GM21360 (cell line): ENCODE results near the gene RPTOR.
A peak's percentile ranks its signal among the peaks of the same experiment; 100 is the strongest.

Experiments
- ATAC-seq: cut with Tn5 transposase; IDR thresholded peaks from one replicate; pipeline ENCODE4 v1.9.1; 2021; ENCODE audit warnings: mild to moderate bottlenecking, moderate library complexity; ENCODE audit not compliant: unreplicated experiment

Gene RPTOR

DNA sequence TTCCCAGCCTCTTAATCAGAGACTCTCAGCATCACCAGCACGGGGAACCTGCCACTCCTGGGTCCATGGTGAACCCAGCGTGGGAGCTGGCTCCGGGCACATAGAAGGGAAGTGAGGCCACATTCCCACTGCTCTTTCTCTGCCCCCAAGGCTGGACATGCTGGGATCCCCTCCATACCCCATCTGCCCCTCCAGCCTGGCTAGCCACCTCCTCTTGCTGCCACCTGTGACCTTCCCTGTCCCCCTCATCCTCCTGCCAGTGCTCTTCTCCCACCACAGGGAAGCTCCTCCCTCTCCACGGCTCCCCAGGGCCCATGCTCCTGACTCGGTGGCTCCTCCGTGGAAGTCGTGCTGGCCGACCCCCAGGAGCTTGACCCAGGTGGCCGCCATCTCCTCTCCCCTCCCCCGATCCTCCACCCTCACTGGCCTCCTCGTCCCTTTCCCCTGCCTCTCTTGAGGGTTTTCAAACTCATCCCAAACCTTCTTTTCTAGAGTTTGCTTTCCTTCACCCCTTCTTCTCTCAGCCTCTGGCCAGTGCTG is 307.9 kb downstream of the RPTOR start:
- ATAC-seq: no peak

- ATAC-seq: no peak
Measured at GRCh38 chr17:80853076-80853475, 308.4 kb downstream of the RPTOR start.

DNA sequence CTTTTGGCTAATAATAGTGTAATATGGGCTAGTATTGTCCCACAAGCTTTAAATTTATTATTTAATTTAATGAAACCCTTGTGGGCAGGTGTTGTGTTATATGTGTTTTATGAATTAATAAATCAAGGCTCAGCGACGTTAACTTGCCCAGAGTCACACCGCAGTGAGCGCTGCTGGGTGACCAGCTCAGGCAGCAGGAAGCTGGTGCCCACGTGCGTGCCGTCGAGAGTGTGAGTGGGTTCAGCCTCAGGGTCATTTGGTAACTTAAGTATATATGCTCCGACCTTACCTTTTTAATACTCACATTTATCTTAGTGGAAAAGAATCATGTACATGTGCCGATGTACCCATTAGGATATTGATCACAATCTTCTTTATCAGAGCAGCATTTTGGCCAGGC is 309.6 kb downstream of the RPTOR start:
- ATAC-seq: no peak

GRCh38 chr17:80855196-80855947 is 310.7 kb downstream of the RPTOR start:
- no peak for ATAC-seq

- peak; percentile 85 for ATAC-seq
Measured at GRCh38 chr17:80855948-80856862, 311.6 kb downstream of the RPTOR start.

- no peak for ATAC-seq
Measured at GRCh38 chr17:80856863-80857755, 312.5 kb downstream of the RPTOR start.

- ATAC-seq: no peak
Measured at GRCh38 chr17:80857756-80858171, 313.1 kb downstream of the RPTOR start.

DNA sequence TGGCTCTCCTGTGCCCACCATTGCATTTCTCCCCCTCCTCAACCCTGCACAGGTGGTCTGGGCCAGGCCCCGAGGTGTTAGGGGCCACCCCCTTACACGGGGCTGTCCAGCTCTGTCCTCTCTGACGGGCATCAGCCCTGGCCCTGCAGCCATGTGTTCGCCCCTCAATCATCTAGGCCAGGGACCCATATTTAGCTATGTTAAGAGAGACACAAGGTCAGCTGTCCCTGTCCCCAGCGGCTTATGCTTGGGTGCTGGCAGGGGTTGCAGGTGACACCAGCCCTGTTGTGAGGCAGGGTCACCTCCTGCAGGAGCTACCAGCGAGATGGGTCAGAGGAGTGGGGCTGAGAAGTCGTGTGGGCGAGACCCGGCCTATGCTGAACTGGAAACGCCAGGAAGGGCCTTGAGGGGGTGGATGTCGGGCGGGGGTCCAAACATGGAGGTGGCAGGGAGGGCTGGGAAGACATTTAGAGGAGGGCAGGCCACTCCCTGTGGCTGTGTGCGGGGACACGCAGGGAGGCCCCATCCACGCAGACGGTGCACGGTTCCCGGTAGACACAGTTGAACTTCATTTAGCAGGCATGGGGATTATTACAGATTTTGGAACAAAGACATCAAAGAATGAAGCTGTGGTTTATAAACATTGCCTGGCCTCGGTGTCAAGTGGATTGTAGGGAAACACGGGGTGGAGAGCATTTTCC is 313.8 kb downstream of the RPTOR start:
- no peak for ATAC-seq

DNA sequence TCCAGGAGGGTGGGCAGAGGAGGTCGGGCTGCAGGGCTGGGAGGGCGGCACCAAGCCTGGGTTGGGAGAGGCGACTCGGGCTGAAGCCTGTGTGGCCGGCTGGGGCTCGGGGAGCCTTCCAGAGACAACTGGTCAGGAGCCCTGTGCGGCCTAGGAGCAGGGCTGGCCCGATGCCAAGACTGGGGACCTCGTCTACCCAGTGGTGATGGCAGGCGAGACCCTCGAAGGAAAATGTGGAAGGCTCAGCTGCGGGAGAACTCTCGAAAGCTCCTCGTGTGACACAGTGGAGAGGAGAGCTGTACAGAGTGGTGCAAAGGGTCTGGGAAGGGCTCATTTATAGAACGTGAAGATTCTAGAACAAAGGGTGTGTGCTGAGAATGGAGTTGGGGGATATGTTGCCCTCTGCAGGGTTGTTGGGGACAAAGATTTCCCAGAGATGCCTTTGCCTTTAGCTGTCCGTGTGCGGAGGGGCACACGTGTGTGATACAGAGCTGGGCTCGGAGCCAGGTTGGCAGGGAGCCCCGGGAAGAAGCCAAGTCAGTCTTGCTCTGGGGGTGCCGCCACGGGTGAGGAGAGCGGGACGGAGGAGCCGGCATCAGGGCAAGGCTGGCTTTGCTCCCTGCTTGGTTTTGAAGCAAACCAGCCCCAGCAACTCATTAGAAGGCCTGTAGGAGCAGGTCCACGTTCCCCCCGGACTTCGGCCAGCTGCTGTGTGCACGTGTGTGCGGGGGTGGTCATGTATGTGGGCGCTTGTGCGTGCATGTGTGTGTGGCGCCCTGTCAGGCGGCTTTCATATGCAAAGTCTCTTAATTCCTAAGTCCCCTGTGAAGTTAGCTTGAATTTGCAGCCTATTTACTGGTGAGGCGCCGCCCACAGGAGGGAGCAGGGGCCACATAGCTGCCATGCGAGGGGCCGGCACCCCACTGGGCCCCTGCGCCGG is 314.6 kb downstream of the RPTOR start:
- no peak for ATAC-seq

DNA sequence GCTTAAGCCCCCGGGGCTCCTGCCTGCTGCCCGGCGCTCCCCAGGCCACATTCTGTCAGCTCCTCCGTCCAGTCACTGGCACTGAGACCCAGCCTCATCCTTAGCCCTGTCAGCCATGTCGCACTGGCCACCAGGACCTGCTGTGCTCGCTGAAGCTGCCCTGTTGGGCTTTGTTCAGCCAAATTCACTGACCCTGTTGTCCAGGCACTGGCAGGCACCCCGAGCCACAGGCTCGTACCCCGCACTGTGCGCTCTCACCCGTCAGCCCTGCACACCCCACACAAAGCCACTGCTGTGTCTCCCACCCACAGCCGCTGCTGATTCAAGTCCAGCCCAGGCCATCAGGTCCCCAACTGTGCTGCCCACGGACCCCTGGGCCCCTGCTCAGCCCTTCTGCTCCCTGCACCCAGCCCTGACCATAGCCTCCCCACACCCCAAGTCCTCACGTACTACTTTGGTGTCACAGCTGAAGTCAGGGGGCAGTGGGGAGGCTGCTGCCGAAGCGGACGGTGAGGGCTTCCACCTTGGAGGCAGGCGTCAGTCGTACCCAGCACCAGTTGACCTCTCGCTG is 315.5 kb downstream of the RPTOR start:
- no peak for ATAC-seq

- ATAC-seq: no peak
Measured at GRCh38 chr17:80860703-80861417, 316.2 kb downstream of the RPTOR start.

GRCh38 chr17:80861418-80861815 is 316.8 kb downstream of the RPTOR start:
- no peak for ATAC-seq

GRCh38 chr17:80861892-80862291 is 317.3 kb downstream of the RPTOR start:
- no peak for ATAC-seq

DNA sequence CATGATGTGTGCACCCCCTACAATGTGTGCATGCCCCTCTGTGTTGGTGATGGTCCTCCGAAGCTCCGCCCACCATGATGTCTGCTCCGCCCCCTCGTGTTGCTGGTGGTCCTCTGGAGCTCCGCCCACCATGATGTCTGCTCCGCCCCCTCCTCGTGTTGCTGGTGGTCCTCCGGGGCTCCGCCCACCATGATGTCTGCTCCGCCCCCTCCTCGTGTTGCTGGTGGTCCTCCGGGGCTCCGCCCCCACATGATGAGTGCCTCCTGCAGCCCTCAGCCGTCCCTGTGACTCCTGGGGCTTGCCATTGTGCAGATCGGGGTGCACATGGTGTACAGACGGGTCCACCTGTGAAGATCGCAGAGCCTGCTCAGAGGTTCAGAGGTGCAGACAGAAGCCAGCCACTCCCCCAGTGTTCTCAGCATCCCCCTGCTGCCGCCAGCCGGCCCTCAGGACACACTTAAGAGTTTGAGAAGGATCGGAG is 317.9 kb downstream of the RPTOR start:
- ATAC-seq: no peak

DNA sequence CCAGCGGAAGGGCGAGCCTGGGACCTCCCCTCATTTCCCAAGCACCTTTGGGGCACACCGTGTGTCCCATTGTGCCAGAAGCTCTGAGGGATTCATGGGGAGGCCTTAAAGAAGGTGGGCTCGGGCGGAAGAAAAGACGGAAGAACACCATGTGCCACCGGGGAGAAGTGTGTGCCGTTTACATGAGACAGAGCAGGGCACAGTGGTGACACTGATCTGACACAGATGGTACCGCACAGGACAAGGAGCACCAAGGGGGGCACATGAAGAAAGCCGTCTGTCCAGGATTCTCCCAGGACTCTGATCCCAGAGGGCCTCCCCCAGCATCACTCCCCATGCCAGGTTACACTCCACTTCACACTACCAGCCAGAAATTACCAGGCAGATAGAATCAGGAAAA is 318.3 kb downstream of the RPTOR start:
- ATAC-seq: no peak

- no peak for ATAC-seq
Measured at GRCh38 chr17:80863626-80864025, 319.0 kb downstream of the RPTOR start.

GRCh38 chr17:80864751-80865150 is 320.1 kb downstream of the RPTOR start:
- no peak for ATAC-seq
